GM12878 (cell line): Measurements from ENCODE around the gene RNPEP. TPM values are rescaled to one million over a fixed set of nuclear protein-coding genes. Genes with fewer than 3 reads are reported as not detected.

Experiments
- ATAC-seq: fragments of 200-7000 bp; cut with Tn5 transposase; 3 replicates; pipeline ENCODE4 v1.9.1; 2020; ENCODE audit warnings: mild to moderate bottlenecking, moderate library complexity
- BruUV-seq: library from RNA; stranded (reverse); fragments of 400-500 nt; replicated peaks from 2 replicates; lab custom pipeline; 2021; lab: Mats Ljungman, UMichigan
- CTCF ChIA-PET: fragments of 300-600 bp; sonication (Branson Sonifier 250); formaldehyde crosslinking; extraction: SDS; loops from one replicate; lab custom pipeline; 2021; ENCODE audit warnings: inconsistent platforms; lab: Yijun Ruan, JAX
- POLR2A ChIA-PET: fragments of 350-600 bp; formaldehyde crosslinking; extraction: SDS; loops from one replicate; lab custom pipeline; 2021; ENCODE audit warnings: inconsistent platforms; lab: Charles Lee
- RAD21 ChIA-PET: fragments of 300-600 bp; sonication (Branson Sonifier 250); formaldehyde crosslinking; loops from one replicate; lab custom pipeline; 2023; ENCODE audit warnings: antibody characterized with exemption; ENCODE audit not compliant: unreplicated experiment; lab: Charles Lee
- SMC1A ChIA-PET: fragments of 300-600 bp; sonication (Branson Sonifier 250); formaldehyde crosslinking; loops from one replicate; lab custom pipeline; 2023; ENCODE audit not compliant: unreplicated experiment, uncharacterized antibody; lab: Charles Lee
- DNase-seq: peaks from one replicate; pipeline ENCODE4 v3.0.0-alpha.2; 2011; ENCODE audit warnings: low read depth, low spot score
- FAIRE-seq: peaks from 3 replicates; lab custom pipeline; 2011; peaks lifted over from hg19 to GRCh38; lab: Jason Lieb, UNC
- H2AFZ ChIP-seq: 2 replicates; pipeline ENCODE4 v1.6.0; 2011; ENCODE audit warnings: low read depth, low read length, control low read depth; ENCODE audit not compliant: control insufficient read depth
- H3K27ac ChIP-seq: 2 replicates; pipeline ENCODE4 v1.5.1; 2011; ENCODE audit warnings: control low read depth; ENCODE audit not compliant: control insufficient read depth, insufficient read depth
- H3K27me3 ChIP-seq, 2 experiments: replicated peaks in 1 of 2; 2 replicates each; pipeline versions ENCODE4 v1.6.0 to v1.6.1; 2011; ENCODE audit warnings: low read length in 1 of 2; ENCODE audit not compliant: control insufficient read depth in 2 of 2, insufficient read depth in 2 of 2
- H3K36me3 ChIP-seq, 2 experiments: 2 replicates each; pipeline ENCODE4 v1.5.1; 2011; ENCODE audit warnings: low read length in 1 of 2; ENCODE audit not compliant: control insufficient read depth in 2 of 2, insufficient read depth in 2 of 2
- H3K4me1 ChIP-seq: 2 replicates; pipeline ENCODE4 v1.6.1; 2011; ENCODE audit warnings: mild to moderate bottlenecking, low read length, moderate library complexity, mixed read lengths; ENCODE audit not compliant: control insufficient read depth, insufficient read depth
- H3K4me2 ChIP-seq: 2 replicates; pipeline ENCODE4 v1.6.0; 2011; ENCODE audit warnings: control low read depth; ENCODE audit not compliant: control insufficient read depth, insufficient read depth
- H3K4me3 ChIP-seq: fragments of 200-600 bp; sonication (generic); 2 replicates; pipeline ENCODE4 v1.5.1; 2016
- H3K79me2 ChIP-seq: 2 replicates; pipeline ENCODE4 v1.6.0; 2011; ENCODE audit warnings: low read length; ENCODE audit not compliant: control insufficient read depth, insufficient read depth
- H3K9ac ChIP-seq: 2 replicates; pipeline ENCODE4 v1.8.0; 2011; ENCODE audit warnings: low read length, control low read depth, mixed read lengths; ENCODE audit not compliant: control insufficient read depth, insufficient read depth
- H3K9me3 ChIP-seq: replicated peaks from 3 replicates; pipeline ENCODE4 v1.5.1; 2011; ENCODE audit warnings: mild to moderate bottlenecking, low read length; ENCODE audit not compliant: control insufficient read depth, insufficient read depth
- H4K20me1 ChIP-seq: 2 replicates; pipeline ENCODE4 v1.6.0; 2011; ENCODE audit not compliant: control insufficient read depth, insufficient read depth
- CREM ChIP-seq: IDR thresholded peaks from 2 replicates; pipeline ENCODE4 v1.6.1; 2014; ENCODE audit warnings: antibody characterized with exemption, low read depth
- EGR1 ChIP-seq, 2 experiments: IDR thresholded peaks; 1 replicate in 1 of 2; 2 replicates in 1 of 2; pipeline ENCODE4 v1.6.1; 2011 to 2012; ENCODE audit warnings: low read depth in 2 of 2, low read length in 2 of 2, borderline replicate concordance in 1 of 2, mild to moderate bottlenecking in 1 of 2, moderate library complexity in 1 of 2
- GATAD2B ChIP-seq: fragments of 450-650 bp; conservative IDR thresholded peaks from 2 replicates; pipeline ENCODE4 v1.6.1; 2017; ENCODE audit warnings: low read depth, mild to moderate bottlenecking, moderate library complexity
- JUND ChIP-seq: IDR thresholded peaks from 2 replicates; pipeline ENCODE4 v1.6.1; 2012; ENCODE audit warnings: low read depth, mild to moderate bottlenecking, low read length, improper control_type of control experiment, moderate library complexity
- KLF5 ChIP-seq: fragments of 450-650 bp; IDR thresholded peaks from 2 replicates; pipeline ENCODE4 v1.6.1; 2014; ENCODE audit warnings: mild to moderate bottlenecking; ENCODE audit not compliant: partially characterized antibody
- NR2F1 ChIP-seq: fragments of 450-650 bp; conservative IDR thresholded peaks from 2 replicates; pipeline ENCODE4 v1.6.1; 2017; ENCODE audit warnings: mild to moderate bottlenecking
- NRF1 ChIP-seq: conservative IDR thresholded peaks from 2 replicates; pipeline ENCODE4 v1.6.1; 2011; ENCODE audit warnings: mild to moderate bottlenecking, low read depth, low read length, improper control_type of control experiment
- POLR2A ChIP-seq: IDR thresholded peaks from 2 replicates; pipeline ENCODE4 v1.6.1; 2011; ENCODE audit warnings: low read depth, mild to moderate bottlenecking, low read length
- SREBF2 ChIP-seq: IDR thresholded peaks from 2 replicates; pipeline ENCODE4 v1.6.1; 2012; ENCODE audit warnings: mild to moderate bottlenecking, low read length
- TCF7 ChIP-seq: IDR thresholded peaks from 2 replicates; pipeline ENCODE4 v1.6.1; 2014; ENCODE audit warnings: antibody characterized with exemption, borderline replicate concordance
- ZNF622 ChIP-seq: fragments of 450-650 bp; IDR thresholded peaks from 2 replicates; pipeline ENCODE4 v1.6.1; 2017; ENCODE audit warnings: mild to moderate bottlenecking, inconsistent platforms
- WGBS: methylation state at CpG from one replicate; pipeline ENCODE4 v1.1.6; 2016; ENCODE audit warnings: low lambda C conversion rate; ENCODE audit not compliant: insufficient replicate concordance, insufficient coverage; ENCODE audit errors: missing lambda C conversion rate; 5-methylcytosine and 5-hydroxymethylcytosine counted together
- in situ Hi-C: fragments of 300-500 bp; cut with MboI; formaldehyde crosslinking; loops from 9 replicates; pipeline ENCODE4 v1.14.3; 2018; ENCODE audit warnings: mixed read lengths
- intact Hi-C: fragments of 100-400 bp; cut with micrococcal nuclease; formaldehyde crosslinking; loops from one replicate; pipeline ENCODE4 v1.14.2; 2022; ENCODE audit not compliant: unreplicated experiment
- polyA plus RNA-seq, 11 experiments: library from polyadenylated mRNA; depleted of rRNA in 4 of 11; unstranded in 6 of 11; stranded (reverse) in 5 of 11; fragments of >200 nt; fragmentation: Nextera tagmentation in 4 of 11; fragmentation: Illumina TruSeq in 1 of 11; extraction: Ambion mirVana in 4 of 11; extraction: Trizol in 1 of 11; gene quantifications; 1 replicate in 1 of 11; 2 replicates in 10 of 11; pipeline versions ENCODE4 v1.2.1 to v1.2.3, GENCODE V29; 2011 to 2016; ENCODE audit warnings: inconsistent platforms in 2 of 11, missing spikeins in 2 of 11, low read depth in 1 of 11
- total RNA-seq, 4 experiments: library from RNA; depleted of rRNA in 3 of 4; stranded (reverse); fragments of >200 nt in 3 of 4; fragmentation: Illumina TruSeq in 1 of 4; extraction: Trizol in 1 of 4; gene quantifications; 2 replicates each; pipeline versions ENCODE4 v1.2.1 to v1.2.3, GENCODE V29; 2013 to 2021
- TF ChIP-seq, protein P1 (sequence below): IDR thresholded peaks from 2 replicates; pipeline ENCODE4 v1.6.1; 2012; ENCODE audit warnings: low read depth, low read length, improper control_type of control experiment
- TF ChIP-seq, protein P2 (sequence below): IDR thresholded peaks from 2 replicates; pipeline ENCODE4 v1.6.1; 2011; ENCODE audit warnings: borderline replicate concordance, low read depth, mild to moderate bottlenecking, moderate library complexity, mixed read lengths, low read length; ENCODE audit not compliant: insufficient read depth; ENCODE audit errors: extremely low read length
- TF ChIP-seq, protein P3 (sequence below): fragments of 450-650 bp; IDR thresholded peaks from 2 replicates; pipeline ENCODE4 v1.6.1; 2017; ENCODE audit warnings: borderline replicate concordance

RNPEP gene
- total and polyA plus RNA-seq, 10 of the 15 experiments (the other 5 are each of a cell fraction or from before 2014, with no cell fraction given): 18.3 to 68.2 (median 44.6) TPM

DNA sequence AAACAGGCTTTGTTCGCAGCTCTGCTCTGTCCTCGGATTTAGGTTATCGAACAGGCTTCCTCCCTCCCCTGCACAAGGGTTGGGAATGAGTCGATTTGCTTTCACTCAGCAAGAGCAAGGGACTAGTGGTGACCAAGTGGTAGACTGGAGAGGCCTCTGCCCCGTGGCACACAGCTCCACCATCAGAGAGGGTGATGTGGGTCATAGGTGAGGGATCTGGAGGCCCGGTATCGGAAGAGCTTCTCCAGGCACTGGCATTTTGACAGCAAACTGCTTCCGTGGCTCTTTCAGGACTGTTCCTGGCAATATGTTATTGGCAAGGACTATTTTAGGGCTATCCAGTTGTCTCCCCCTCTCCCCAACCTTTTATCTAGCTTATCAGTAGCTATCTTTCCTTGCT is 24.9 kb downstream of the RNPEP start:
- 94% methylated on average over 8 of the region's 8 CpGs for WGBS
- H3K9me3 ChIP-seq: no peaks in the 10 kb centered on the region
- ChIA-PET CTCF (interaction anchor here (0.6 to 6.9 kb wide), 13 partner anchors 8 to 153 kb away, joined by 3 to 171 read pairs (median 4); partner anchors contain the start of gene PTPN7), POLR2A (interaction anchor here (0.6 kb wide), 1 partner anchor 433 kb away, joined by 3 read pairs; no protein-coding TSS in a partner anchor), RAD21 (interaction anchor here (0.6 to 6.3 kb wide), 9 partner anchors 27 to 128 kb away, joined by 3 to 76 read pairs (median 4); no protein-coding TSS in a partner anchor), SMC1A (interaction anchor here (0.7 to 4.8 kb wide), 7 partner anchors 8 to 159 kb away, joined by 3 to 67 read pairs (median 8); no protein-coding TSS in a partner anchor)
- ATAC-seq (no peak), FAIRE-seq (no peak), DNase-seq (no peak)
- peaks cover 5 to 8% of the 10 kb centered on the region in 2 experiments; a peak in 2 of 4 replicates for H3K36me3 ChIP-seq
- H3K4me1 ChIP-seq: peaks cover 11% of the 10 kb centered on the region
- no peak for TF ChIP-seq POLR2A
- no peak for TF ChIP-seq NR2F1
- TF ChIP-seq JUND: no peak
- TF ChIP-seq EGR1 (IDR thresholded peaks at IDR 0.05; ENCODE audit: borderline replicate concordance in 1 of 2, low read depth in 2 of 2, low read length in 2 of 2): no peak
- TF ChIP-seq CREM: no peak
- no peak for TF ChIP-seq TCF7
- TF ChIP-seq SREBF2: no peak
- no peak for TF ChIP-seq ZNF622
- TF ChIP-seq, protein P1, sequence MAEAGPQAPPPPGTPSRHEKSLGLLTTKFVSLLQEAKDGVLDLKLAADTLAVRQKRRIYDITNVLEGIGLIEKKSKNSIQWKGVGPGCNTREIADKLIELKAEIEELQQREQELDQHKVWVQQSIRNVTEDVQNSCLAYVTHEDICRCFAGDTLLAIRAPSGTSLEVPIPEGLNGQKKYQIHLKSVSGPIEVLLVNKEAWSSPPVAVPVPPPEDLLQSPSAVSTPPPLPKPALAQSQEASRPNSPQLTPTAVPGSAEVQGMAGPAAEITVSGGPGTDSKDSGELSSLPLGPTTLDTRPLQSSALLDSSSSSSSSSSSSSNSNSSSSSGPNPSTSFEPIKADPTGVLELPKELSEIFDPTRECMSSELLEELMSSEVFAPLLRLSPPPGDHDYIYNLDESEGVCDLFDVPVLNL: no peak
- TF ChIP-seq GATAD2B: no peak
- TF ChIP-seq NRF1: no peak
- TF ChIP-seq KLF5: no peak
- TF ChIP-seq, protein P2, sequence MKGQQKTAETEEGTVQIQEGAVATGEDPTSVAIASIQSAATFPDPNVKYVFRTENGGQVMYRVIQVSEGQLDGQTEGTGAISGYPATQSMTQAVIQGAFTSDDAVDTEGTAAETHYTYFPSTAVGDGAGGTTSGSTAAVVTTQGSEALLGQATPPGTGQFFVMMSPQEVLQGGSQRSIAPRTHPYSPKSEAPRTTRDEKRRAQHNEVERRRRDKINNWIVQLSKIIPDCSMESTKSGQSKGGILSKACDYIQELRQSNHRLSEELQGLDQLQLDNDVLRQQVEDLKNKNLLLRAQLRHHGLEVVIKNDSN: no peak
- TF ChIP-seq, protein P3, sequence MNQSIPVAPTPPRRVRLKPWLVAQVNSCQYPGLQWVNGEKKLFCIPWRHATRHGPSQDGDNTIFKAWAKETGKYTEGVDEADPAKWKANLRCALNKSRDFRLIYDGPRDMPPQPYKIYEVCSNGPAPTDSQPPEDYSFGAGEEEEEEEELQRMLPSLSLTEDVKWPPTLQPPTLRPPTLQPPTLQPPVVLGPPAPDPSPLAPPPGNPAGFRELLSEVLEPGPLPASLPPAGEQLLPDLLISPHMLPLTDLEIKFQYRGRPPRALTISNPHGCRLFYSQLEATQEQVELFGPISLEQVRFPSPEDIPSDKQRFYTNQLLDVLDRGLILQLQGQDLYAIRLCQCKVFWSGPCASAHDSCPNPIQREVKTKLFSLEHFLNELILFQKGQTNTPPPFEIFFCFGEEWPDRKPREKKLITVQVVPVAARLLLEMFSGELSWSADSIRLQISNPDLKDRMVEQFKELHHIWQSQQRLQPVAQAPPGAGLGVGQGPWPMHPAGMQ: no peak
- intact Hi-C loops: no loop called here
- BruUV-seq: no TSS peak
- no peak overlapping the region for H2AFZ ChIP-seq
- H3K4me3 ChIP-seq: no peak overlapping the region
- no peaks in the 10 kb centered on the region for H3K27me3 ChIP-seq
- H3K27ac ChIP-seq: no peak overlapping the region
- H3K9ac ChIP-seq: no peak overlapping the region
- H3K79me2 ChIP-seq: no peaks in the 10 kb centered on the region
- no peaks in the 10 kb centered on the region for H4K20me1 ChIP-seq
- H3K4me2 ChIP-seq: no peak overlapping the region
- in situ Hi-C loops: no loop called here
